AG08395 (cell line): ENCODE data around the gene DYRK2.
A peak's percentile ranks its signal among the peaks of the same experiment; 100 is the strongest.

Source experiments
- DNase-seq: peaks from one replicate; pipeline ENCODE4 v3.0.0; 2012; ENCODE audit warnings: mixed read lengths, low spot score

The DYRK2 gene

DNA sequence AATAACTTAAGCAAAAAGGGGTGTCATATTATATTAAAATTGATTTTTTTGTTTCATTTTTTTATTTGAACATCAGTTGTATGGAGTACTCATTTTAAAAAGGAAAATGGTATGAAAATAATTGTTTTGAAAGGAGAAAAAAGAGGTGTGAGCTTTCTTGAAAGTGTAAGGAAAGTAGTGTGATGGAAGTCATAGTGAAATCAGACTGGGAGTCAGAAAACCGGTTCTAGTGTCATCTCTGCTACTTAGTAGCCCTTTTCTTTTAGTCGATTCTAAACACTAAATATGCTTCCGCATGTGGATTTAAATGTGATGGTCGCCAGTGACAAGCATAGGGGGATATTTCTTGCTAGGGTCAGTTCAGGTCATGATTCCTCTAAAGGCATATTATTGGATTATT is 1.8 kb upstream of the DYRK2 start:
- no peak for DNase-seq

DNA sequence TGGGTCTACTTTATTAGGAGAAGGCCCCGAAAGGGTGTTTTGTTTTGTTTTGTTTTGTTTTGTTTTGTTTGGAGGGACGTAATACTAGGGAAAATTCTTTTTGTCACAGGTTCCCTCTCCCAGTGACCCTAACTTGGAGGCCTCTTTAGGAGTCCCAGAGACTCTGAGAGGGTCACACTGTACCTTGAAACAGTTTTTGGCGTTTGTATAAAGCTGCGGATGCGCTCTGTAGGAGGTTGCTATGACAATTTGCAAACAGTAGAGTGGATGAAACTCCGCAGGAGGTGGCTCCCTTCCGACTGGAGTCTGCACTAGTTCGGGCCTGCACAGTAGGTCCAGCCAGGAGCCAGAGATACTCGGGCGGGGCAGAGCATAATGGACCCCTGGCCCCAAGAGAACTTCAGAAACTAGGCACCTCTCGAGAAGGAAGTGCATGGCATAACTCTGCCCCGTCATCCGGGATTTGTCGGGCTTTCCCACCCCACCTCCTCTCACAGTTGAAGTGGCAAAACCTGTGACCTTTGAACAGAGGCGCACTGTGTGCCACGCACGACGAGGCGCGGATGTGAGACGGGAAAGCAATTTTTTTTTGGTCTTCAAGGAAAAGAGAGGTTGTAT is 1.3 kb upstream of the DYRK2 start:
- DNase-seq = no peak

DNA sequence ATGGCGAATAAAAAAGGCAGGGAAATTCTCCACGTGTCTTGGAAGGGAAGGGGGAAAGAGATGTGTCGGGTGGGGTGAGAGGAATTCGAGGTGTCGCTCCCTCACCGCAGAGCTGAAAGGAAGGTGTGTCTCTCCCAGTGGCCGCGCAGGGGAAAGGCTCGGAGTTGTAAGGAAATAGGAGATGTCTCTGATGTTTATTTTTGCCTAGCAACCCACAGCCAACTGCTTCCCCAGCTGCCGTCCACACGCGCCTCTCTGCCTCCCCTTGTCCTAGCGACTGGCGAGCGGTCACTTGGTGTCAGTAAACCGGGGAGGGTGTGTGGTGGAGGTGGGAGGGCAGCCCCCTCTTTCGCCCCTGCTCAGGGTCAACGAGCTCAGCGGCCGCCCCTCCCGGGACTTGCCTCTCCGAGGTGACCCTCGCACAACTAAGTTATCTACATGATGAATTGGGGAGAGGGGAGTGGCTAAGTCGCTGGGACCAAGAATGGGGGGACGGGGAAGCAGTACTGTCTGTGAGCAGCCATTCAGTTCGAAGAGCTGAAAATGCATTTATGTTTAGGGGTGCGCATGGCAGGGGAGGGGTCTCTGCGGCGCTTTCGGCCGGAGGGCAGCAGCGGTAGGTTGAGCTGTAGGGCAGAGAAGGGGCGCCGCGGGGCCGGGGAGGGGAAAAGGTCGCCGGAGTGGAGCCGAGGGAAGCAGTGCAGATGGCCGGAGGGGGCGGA is 585 bp upstream of the DYRK2 start:
- peak; percentile 89 for DNase-seq

DNA sequence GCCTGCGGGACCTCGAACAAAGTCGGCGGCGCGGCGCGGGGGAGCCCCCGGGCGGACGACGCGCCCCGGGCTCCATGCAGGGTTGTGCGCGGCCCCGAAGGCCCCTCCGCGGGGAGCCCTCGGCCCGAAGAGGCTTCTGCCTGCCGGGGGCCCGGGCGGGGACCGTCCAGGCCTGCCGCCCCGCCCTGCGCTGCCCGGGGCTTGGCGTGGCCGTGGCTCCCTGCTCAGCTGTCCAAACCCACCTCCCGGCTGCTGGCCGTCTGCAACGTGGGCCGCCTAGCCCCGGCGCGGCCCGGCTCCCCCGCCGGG is 670 bp downstream of the DYRK2 start:
- DNase-seq = no peak

DNA sequence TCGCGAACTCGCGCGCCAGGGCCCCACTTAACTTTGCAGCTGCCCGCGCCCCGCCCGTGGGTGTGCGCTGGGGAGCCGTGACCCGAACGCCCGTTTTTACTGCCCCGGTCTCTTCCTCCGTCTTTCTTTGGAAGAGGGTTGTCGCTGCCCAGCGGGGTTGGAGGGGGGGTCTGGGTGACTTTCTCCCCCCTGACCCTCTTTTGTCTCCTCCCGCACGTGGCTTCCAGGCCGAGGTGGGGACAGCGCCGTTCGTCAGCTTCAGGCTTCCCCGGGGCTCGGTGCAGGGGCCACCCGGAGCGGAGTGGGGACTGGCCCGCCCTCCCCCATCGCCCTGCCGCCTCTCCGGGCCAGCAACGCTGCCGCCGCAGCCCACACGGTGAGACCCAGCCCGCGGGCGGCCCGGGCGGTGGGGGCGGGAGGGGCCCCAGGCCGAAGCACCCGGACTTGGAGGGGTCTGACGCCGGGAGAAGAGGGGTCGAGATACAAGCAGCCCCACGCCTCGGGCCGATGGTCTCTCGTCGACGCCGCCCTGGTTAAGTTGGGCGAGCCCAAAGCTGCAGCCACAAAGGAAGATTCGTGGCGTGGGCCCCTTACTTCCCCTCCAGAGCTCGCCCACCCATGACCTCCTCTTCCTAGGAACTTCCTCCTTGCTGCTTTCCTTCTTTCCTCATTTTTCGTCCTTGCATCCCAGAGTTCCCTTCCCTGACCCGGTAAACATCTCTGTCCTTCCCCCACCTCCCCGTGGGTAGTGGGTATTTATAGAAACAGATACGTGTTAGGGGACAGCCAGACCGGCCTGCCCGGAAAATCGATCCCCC is 1.2 kb downstream of the DYRK2 start:
- DNase-seq = no peak

DNA sequence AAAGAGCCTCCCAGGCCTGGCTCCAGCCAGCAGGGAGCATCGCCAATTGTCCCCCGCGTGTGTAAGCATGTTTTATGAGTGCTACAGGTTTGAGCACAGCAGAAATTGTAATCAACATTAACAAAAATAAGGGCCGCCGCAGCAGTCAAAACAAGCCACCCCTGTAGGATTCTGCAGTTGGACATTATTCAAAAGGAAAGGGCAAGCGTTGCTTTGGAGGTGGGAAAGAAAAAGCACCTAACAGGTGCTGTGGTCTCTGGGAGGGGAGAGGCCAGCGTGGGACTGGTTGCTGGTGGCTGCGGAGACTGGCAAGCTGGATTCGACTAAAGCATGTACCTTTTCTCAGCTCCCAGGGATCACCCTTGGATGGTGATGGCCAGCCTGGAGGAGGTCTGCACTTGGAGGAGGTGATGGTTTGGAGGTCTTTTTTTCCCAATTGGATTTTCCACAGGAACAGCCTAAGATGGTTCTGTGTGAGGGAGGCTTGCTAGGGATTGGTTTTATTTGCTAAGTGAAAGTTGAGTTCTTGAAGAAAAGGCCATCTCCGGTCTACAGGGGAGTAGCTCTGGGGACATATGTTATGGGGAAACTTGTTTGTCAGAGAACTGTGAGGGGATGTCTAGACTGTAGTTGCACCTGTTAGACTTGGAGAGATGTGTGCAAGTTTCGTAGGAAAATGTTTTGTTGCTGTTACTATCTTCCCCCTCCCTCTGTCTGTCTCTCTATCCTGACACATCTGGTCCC is 2.0 kb downstream of the DYRK2 start:
- no peak for DNase-seq

DNA sequence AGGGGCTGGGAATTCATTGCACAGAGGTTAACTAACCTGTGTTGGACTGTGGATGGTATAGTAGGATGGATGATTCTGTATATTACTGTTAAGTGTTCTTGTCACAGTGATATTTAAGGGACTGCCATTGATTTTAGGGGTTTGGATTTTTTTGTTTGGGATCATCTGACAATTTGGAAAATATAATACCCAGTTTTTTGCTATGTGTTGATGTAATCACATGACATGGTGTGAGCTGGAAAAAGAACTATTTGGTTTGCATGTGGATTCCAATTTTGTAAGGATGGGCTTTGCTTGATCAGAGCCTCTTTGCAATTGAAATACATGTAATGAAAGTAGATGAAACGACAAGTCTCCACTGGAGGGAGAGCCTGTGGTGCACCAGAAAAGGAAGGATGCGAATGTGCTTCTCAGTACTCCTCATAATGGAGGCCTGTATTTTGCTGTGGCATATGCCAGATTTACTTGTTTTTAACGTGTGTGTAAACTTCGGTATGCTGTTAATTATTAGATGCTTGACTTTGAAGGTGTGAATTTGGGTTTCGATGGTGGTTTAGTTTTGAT is 2.7 kb downstream of the DYRK2 start:
- peak; percentile 47 for DNase-seq

DNA sequence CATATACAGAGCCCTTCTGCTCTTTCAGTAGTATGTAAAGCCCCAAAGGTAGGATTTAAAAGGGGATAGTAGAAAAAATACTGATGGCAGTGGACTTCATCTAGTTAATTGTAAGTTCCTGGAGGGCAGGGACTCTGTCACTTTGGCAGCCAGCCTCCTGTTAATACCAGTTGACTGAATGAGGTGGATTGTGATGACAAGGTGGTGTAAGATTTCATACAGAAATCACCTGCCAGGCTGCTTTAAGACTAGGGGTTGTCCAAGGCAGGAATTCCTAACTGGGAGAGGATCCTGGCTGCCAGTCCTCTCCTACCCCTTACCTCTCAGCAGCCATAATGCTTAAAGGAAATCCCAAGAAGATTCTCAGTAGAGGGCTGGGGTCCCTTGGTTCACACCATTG is 7.3 kb downstream of the DYRK2 start:
- DNase-seq = no peak

DNA sequence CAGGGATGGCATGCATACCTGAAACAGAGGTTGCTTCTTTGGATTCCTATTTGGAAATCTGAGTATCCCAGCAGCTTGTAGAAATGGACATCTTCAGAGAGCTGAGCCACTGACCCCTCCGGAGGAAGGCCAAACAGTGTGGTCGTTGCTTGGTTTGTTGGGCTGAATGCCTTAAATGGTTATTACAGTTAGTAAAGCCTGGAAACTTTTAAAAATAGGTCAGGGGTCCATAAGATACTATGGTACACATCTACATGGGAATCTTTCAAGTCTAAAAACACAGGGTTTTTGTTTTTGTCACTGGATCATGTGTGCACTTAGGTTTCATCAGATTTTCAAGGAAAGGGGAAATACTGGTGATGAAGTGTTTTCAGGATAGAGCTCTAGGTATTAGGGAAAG is 7.7 kb downstream of the DYRK2 start:
- DNase-seq = no peak

DNA sequence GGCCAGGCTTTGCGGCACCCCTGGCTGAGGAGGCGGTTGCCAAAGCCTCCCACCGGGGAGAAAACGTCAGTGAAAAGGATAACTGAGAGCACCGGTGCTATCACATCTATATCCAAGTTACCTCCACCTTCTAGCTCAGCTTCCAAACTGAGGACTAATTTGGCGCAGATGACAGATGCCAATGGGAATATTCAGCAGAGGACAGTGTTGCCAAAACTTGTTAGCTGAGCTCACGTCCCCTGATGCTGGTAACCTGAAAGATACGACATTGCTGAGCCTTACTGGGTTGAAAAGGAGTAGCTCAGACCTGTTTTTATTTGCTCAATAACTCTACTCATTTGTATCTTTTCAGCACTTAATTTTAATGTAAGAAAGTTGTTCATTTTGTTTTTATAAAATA is 9.9 kb downstream of the DYRK2 start:
- DNase-seq = no peak

DNA sequence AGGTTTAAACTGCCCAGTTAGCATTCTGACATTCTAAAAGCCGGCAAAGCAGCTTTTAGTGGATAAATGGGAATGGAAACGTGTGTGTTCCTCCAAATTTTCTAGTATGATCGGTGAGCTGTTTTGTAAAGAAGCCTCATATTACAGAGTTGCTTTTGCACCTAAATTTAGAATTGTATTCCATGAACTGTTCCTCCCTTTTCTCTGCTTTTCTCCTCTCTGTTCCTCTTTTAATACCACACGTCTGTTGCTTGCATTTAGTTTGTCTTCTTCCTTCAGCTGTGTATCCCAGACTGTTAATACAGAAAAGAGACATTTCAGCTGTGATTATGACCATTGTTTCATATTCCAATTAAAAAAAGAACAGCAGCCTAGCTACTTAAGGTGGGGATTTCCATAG is 10.7 kb downstream of the DYRK2 start:
- DNase-seq = no peak

DNA sequence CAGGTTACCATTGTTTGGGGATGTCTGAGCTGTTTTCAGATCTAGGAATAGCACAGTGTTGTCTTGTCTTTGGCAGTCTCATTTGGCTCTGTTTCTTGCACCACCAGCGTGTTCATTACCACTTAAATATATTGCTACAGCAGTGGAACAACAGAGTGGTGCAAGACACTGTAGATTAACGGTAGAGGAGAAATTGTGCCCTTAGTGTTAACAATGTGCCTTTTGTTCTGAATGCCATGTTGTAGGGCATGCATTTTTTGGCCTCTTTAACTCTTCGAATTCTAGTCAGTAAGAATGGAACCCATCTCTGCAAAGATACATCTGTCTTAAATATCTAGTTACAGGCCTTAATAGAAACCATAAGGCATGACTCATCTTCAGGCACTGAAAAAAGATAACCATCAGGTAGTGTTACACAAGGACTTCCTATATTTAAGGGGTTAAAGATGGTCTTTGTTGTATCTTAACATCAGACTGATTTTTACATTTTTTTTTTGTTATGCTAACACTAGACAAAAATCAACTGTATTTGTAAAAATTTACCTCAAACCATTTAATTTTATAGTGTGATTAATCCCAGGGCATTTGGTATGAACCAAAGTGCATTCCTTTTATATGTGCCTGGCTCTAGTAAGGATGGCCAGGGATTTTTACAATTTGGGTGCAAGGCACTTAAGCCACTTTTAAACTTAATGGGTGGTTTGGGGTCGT is 12.9 kb downstream of the DYRK2 start:
- no peak for DNase-seq

DNA sequence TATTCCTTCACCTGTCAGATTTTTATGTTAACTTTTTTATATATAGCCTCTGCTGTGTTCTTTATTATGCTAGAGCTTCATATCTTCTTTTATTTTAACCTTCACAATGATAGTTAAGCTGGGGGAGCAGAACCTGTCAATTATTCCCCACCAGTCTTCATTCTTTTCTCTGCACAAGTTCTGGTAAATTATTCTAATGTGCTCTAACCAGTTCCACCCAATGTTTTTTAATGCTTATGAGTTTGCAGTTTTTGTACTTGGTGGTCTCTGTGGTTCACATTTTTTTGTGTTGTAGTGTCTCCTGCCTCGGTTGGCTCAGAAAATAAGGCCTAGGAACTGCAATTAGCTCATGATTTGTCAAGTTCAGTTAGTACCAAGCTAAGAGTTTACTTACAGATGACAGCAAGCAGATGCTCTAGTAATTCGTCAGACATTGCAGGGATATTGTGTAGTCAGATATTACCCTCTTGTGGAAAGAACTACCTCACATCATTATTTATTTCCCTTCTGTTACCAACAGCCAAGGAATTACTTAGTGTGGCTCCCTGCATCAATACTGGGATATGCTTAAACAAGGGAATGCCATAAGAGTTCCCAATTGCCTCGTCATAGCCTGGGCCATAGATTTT is 14.5 kb downstream of the DYRK2 start:
- DNase-seq = peak; percentile 66

DNA sequence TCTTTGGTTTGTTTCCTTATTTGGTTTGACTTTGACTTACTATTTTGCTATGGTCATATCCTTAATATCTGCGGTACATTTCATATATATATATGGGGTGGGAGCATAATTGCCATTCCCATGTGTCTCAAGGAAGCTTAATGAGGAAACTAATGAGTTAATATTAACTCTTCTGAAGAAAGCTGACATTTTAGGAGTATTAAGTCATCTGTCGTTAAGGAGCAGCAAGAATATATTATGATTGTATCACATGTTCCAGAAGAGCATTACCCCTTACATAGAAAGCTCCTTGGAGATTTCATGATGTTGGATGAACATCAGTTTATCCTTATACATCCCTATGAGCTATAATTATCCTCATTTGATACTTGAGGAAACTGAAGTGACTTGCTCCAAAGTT is 15.6 kb downstream of the DYRK2 start:
- DNase-seq = no peak

DNA sequence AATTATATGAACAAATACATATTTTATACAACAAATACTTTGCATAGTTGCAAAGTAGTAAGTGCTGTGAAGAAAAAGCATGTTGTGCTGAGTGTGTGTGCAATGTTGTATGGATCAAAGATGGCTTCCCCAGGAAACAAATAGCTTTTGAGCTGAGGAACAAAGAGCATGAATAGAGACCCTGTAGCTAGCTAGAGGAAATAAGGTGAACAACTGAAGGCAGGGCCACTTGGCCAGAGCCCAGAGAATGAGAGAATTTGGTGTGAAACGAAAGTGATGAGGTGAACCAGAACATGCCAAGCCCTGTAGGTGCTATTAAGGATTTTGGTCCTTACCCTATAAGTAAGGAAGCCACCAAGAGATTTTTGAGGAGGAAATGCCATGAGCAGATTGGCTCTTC is 17.1 kb downstream of the DYRK2 start:
- no peak for DNase-seq

DNA sequence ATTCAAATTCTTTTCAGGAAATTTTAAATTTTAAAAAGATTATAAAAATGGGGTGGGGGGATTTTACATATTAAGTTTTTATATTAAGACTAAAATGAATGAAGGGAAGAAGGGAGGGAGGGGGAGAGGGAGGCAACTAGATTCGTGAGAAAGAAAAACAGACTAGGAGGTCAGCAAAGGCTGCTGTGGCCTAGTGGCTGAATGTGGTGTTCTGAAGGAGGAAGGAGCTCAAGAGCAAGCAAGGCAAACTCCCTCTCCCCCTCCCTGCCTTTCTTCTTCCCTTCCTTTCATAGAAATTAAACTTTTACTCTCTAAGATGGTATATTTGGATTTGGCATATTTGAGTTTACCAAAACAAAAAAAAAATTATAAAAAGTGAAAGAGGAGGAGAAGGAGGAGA is 18.1 kb downstream of the DYRK2 start:
- DNase-seq = no peak

DNA sequence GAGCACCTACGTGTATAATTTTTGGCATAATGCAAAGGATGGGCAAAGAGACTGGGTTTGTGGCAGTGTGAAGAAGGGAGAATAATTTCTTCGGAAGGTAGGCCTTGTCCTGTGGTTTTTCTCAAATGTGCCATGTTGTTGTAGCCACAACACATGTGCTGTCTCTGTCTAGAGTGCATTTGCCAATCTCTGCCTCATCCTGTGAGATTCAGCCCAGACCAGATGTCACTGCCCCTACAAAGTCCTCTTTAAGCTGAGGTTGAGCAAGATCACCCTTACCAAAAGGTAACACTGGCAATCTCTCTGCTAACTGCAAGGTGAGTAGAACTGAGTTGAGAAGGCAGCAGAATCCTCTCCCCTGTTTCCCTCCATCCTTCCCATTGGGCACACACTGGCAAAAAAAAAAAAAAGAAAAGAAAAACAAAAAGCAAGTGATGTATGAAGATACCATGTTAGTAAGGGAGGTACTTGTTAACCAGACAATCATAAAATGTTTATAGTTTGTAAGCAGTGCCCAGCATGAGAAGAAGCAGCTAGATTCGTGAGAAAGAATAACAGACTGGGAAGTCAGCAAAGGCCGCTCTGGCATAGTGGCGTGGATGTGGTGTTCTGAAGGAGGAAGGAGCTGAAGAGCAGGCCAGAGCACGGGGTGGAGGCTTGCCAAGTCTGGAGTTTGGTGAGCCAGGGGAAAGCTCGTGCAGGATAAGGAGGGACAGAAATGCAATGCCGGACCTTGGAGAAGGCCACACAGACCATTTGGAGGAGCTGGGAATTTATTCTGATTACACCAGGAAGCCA is 18.9 kb downstream of the DYRK2 start:
- no peak for DNase-seq

DNA sequence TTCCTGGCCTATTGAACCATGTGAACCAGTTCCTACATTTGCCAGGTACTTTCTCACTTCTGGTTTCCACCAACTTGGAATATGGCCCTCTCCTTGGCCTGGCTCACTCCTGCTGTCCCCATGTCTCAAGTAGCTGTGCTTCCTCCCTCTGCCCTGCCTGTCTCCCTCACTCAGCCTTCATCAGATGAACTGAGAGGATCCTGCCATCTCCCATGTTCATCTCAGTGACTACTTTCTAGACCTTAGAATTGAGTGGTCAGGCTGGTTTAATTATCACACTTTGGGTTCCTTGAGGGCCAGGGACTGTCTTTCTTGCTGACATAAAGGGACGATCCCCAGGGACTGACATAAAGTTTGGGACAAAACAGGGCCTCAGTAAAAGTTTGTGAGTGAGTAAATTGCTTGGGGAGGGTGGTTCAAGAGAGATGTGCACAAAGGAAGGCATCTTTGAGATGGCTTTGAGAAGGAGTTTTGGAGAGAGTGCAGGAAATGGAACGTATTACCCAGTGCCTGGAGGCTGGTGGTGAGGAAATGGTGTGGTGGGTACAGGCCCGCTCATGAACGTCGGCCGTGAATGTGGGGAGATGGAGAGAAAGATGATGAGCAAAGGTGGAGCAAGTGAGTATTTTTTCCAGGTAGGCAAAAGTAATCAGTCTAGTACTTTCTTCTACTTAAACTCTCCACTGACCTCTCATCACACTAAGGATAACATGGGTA is 20.8 kb downstream of the DYRK2 start:
- DNase-seq = no peak

DNA sequence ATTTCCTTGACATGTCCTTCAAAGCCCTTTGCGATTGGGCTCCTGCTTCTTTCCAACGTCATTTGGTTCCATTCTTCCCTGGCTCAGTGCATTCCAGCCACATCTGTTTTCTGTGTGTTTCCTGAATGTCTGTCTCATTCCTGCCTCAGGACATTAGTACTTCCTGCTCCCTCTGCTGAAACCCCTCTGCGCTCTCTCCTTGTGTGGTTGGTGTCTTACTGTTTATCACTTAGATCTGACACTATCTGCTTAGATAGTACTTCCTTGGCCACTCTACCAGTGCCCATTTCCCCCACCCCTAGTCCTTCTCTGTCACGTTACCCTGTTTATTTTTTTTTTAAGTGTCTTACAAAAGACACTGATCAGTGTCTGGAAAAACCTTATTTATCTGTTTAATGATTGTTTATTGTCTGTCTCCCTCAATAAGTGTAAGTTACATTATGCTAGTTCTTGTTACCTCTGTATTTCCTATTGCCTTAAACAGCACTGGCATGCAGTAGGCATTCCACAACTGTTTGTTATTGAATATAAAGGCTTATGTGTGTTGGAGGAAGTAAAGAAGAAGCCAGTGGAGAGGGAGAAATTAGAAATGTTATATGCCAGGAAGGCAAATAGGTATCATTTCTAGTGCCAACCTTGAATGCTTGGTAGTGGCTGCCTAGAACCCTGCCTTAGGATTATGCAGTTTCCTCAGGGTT is 21.5 kb downstream of the DYRK2 start:
- DNase-seq = no peak
